Activated T-helper 2 cell treated with anti-CD3 and anti-CD28 coated beads, Interferon-gamma antibody, Interleukin-2, Interleukin-4, amounts not matched to agents 10 μg/mL and 5 μg/mL and 100 μg/mL, durations not matched to agents 14 hours and 24 hours and 36 hours (primary cell): ENCODE results near the gene DHRSX. TPM values are rescaled to one million over a fixed set of nuclear protein-coding genes. Genes with fewer than 3 reads are reported as not detected.
"Not testable (repeated sequence)": the region's sequence is repeated elsewhere in the genome, so short reads cannot be mapped to it uniquely, and the experiment has no call there.

Experiments
- DNase-seq: peaks from one replicate; pipeline ENCODE4 v3.0.0; 2021; ENCODE audit warnings: low spot score
- H3K27ac Mint-ChIP-seq: one replicate; pipeline ENCODE4 v1.8.0; 2021; ENCODE audit warnings: mixed read lengths
- H3K27me3 Mint-ChIP-seq: one replicate; pipeline ENCODE4 v1.8.0; 2021; ENCODE audit warnings: low read depth, mixed read lengths
- H3K36me3 Mint-ChIP-seq: one replicate; pipeline ENCODE4 v1.8.0; 2021; ENCODE audit warnings: low read depth, mixed read lengths
- H3K4me1 Mint-ChIP-seq: one replicate; pipeline ENCODE4 v1.8.0; 2021; ENCODE audit warnings: low read depth, mixed read lengths
- H3K4me3 Mint-ChIP-seq: one replicate; pipeline ENCODE4 v1.8.0; 2021; ENCODE audit warnings: low read depth, mild to moderate bottlenecking, moderate library complexity, mixed read lengths
- H3K9me3 Mint-ChIP-seq: one replicate; pipeline ENCODE4 v1.8.0; 2021; ENCODE audit warnings: mixed read lengths
- intact Hi-C: fragments of 100-400 bp; cut with micrococcal nuclease; formaldehyde crosslinking; loops from one replicate; pipeline ENCODE4 v1.15.1; 2023
- total RNA-seq: library from RNA; stranded (reverse); gene quantifications from 2 replicates; pipeline ENCODE4 v1.2.3, GENCODE V29; 2022

DHRSX gene
- total RNA-seq, 1 donor from 2014 or later = 26.1 TPM

GRCh38 chrX:2390754-2391153 lies 110.0 kb downstream of the DHRSX start:
- Mint-ChIP-seq H3K36me3 (peaks cover 27% of the 10 kb centered on the region), H3K9me3 (peaks cover 16% of the 10 kb centered on the region), H3K4me1 (no peaks in the 10 kb centered on the region), H3K4me3 (no peak overlapping the region), H3K27me3 (no peaks in the 10 kb centered on the region), H3K27ac (no peak overlapping the region)
- DNase-seq = no peak
- intact Hi-C loops = no loop called here

- Mint-ChIP-seq H3K9me3 (peaks cover 16% of the 10 kb centered on the region), H3K36me3 (peaks cover 27% of the 10 kb centered on the region)
- H3K27ac Mint-ChIP-seq, intact Hi-C loops, DNase-seq, H3K4me1 Mint-ChIP-seq, H3K4me3 Mint-ChIP-seq, H3K27me3 Mint-ChIP-seq: not testable (repeated sequence)
These were observed 111.0 kb downstream of the DHRSX start for GRCh38 chrX:2389731-2390130.

GRCh38 chrX:2389324-2389723 lies 111.5 kb downstream of the DHRSX start:
- Mint-ChIP-seq H3K9me3 (peaks cover 16% of the 10 kb centered on the region), H3K27me3 (no peaks in the 10 kb centered on the region), H3K4me1 (no peaks in the 10 kb centered on the region), H3K27ac (no peak overlapping the region), H3K4me3 (no peak overlapping the region), H3K36me3 (peaks cover 27% of the 10 kb centered on the region)
- intact Hi-C loops = no loop called here
- DNase-seq = no peak

GRCh38 chrX:2388669-2389068 lies 112.1 kb downstream of the DHRSX start:
- peaks cover 27% of the 10 kb centered on the region for H3K36me3 Mint-ChIP-seq
- H3K27ac Mint-ChIP-seq = no peak overlapping the region
- H3K9me3 Mint-ChIP-seq = peaks cover 16% of the 10 kb centered on the region
- H3K4me3 Mint-ChIP-seq = no peak overlapping the region
- intact Hi-C loops = no loop called here
- DNase-seq = no peak
- H3K27me3 Mint-ChIP-seq = no peaks in the 10 kb centered on the region
- H3K4me1 Mint-ChIP-seq = no peaks in the 10 kb centered on the region

GRCh38 chrX:2387614-2388239 lies 113.0 kb downstream of the DHRSX start:
- Mint-ChIP-seq H3K27ac (no peak overlapping the region), H3K36me3 (peaks cover 27% of the 10 kb centered on the region), H3K27me3 (no peaks in the 10 kb centered on the region), H3K9me3 (peaks cover 16% of the 10 kb centered on the region), H3K4me1 (no peaks in the 10 kb centered on the region), H3K4me3 (no peak overlapping the region)
- DNase-seq = no peak
- intact Hi-C loops = no loop called here

GRCh38 chrX:2385224-2385623 lies 115.6 kb downstream of the DHRSX start:
- intact Hi-C loops = no loop called here
- Mint-ChIP-seq H3K4me1 (no peaks in the 10 kb centered on the region), H3K9me3 (peaks cover under 1% of the 10 kb centered on the region), H3K4me3 (no peak overlapping the region), H3K27me3 (no peaks in the 10 kb centered on the region), H3K27ac (no peak overlapping the region), H3K36me3 (peaks cover 13% of the 10 kb centered on the region)
- DNase-seq = no peak

GRCh38 chrX:2384486-2384885 lies 116.3 kb downstream of the DHRSX start:
- H3K27ac Mint-ChIP-seq = no peak overlapping the region
- H3K36me3 Mint-ChIP-seq = peaks cover 11% of the 10 kb centered on the region
- no peaks in the 10 kb centered on the region for H3K27me3 Mint-ChIP-seq
- DNase-seq = no peak
- no peak overlapping the region for H3K4me3 Mint-ChIP-seq
- intact Hi-C loops = no loop called here
- H3K4me1 Mint-ChIP-seq = no peaks in the 10 kb centered on the region
- no peaks in the 10 kb centered on the region for H3K9me3 Mint-ChIP-seq

- intact Hi-C loops = no loop called here
- Mint-ChIP-seq H3K27ac (no peak overlapping the region), H3K27me3 (no peaks in the 10 kb centered on the region), H3K9me3 (no peaks in the 10 kb centered on the region), H3K4me1 (no peaks in the 10 kb centered on the region), H3K36me3 (peaks cover 8% of the 10 kb centered on the region), H3K4me3 (no peak overlapping the region)
- no peak for DNase-seq
These were observed 117.0 kb downstream of the DHRSX start for GRCh38 chrX:2383735-2384134.

GRCh38 chrX:2383144-2383543 lies 117.6 kb downstream of the DHRSX start:
- Mint-ChIP-seq H3K4me3 (no peak overlapping the region), H3K27me3 (no peaks in the 10 kb centered on the region), H3K27ac (no peak overlapping the region), H3K4me1 (no peaks in the 10 kb centered on the region), H3K9me3 (no peaks in the 10 kb centered on the region), H3K36me3 (peaks cover 5% of the 10 kb centered on the region)
- intact Hi-C loops = no loop called here
- DNase-seq = no peak

GRCh38 chrX:2382433-2383048 lies 118.2 kb downstream of the DHRSX start:
- intact Hi-C loops, H3K27me3 Mint-ChIP-seq, DNase-seq, H3K4me1 Mint-ChIP-seq, H3K36me3 Mint-ChIP-seq, H3K27ac Mint-ChIP-seq, H3K9me3 Mint-ChIP-seq, H3K4me3 Mint-ChIP-seq: not testable (repeated sequence)

GRCh38 chrX:2376166-2376565 lies 124.6 kb downstream of the DHRSX start:
- DNase-seq = no peak
- no peaks in the 10 kb centered on the region for H3K9me3 Mint-ChIP-seq
- H3K36me3 Mint-ChIP-seq = peaks cover 11% of the 10 kb centered on the region
- no peaks in the 10 kb centered on the region for H3K27me3 Mint-ChIP-seq
- peaks cover 3% of the 10 kb centered on the region for H3K4me1 Mint-ChIP-seq
- intact Hi-C loops = no loop called here
- no peak overlapping the region for H3K27ac Mint-ChIP-seq
- no peak overlapping the region for H3K4me3 Mint-ChIP-seq

- Mint-ChIP-seq H3K36me3 (peaks cover 9% of the 10 kb centered on the region), H3K4me3 (no peak overlapping the region), H3K9me3 (no peaks in the 10 kb centered on the region), H3K4me1 (peaks cover 3% of the 10 kb centered on the region), H3K27me3 (no peaks in the 10 kb centered on the region), H3K27ac (no peak overlapping the region)
- no peak for DNase-seq
- intact Hi-C loops = no loop called here
These were observed 126.7 kb downstream of the DHRSX start for GRCh38 chrX:2374086-2374485.

GRCh38 chrX:2373615-2374014 lies 127.2 kb downstream of the DHRSX start:
- H3K27ac Mint-ChIP-seq = no peak overlapping the region

More at GRCh38 chrX:2373615-2374014, 127.2 kb downstream of the DHRSX start:
- H3K4me1 Mint-ChIP-seq = peaks cover 3% of the 10 kb centered on the region
- H3K4me3 Mint-ChIP-seq = no peak overlapping the region
- H3K27me3 Mint-ChIP-seq = no peaks in the 10 kb centered on the region
- H3K9me3 Mint-ChIP-seq = no peaks in the 10 kb centered on the region
- H3K36me3 Mint-ChIP-seq = peaks cover 9% of the 10 kb centered on the region
- no peak for DNase-seq
- intact Hi-C loops = no loop called here
